IMR-90 (cell line): Measurements from ENCODE around the gene PPP2R2D. TPM values are rescaled to one million over a fixed set of nuclear protein-coding genes. Genes with fewer than 3 reads are reported as not detected.
A peak's percentile ranks its signal among the peaks of the same experiment; 100 is the strongest.

Experiments used
- ATAC-seq: fragments of 200-7000 bp; cut with Tn5 transposase; 2 replicates; pipeline ENCODE4 v1.9.1; 2020; ENCODE audit warnings: low read depth, mild to moderate bottlenecking, moderate library complexity
- BruUV-seq: library from RNA; stranded (reverse); fragments of 400-500 nt; replicated peaks from 2 replicates; lab custom pipeline; 2021; lab: Mats Ljungman, UMichigan
- CTCF ChIA-PET: fragments of 300-600 bp; formaldehyde crosslinking; extraction: SDS; loops from one replicate; lab custom pipeline; 2021; ENCODE audit warnings: antibody characterized with exemption; lab: Yijun Ruan, JAX
- POLR2A ChIA-PET: fragments of 300-600 bp; sonication (Branson Sonifier 250); formaldehyde crosslinking; loops from one replicate; lab custom pipeline; 2022; ENCODE audit warnings: antibody characterized with exemption; ENCODE audit not compliant: unreplicated experiment; lab: Charles Lee
- DNase-seq: peaks from one replicate; pipeline ENCODE4 v3.0.0; 2013
- H2AFZ ChIP-seq: replicated peaks from 2 replicates; pipeline ENCODE3; 2013; ENCODE audit warnings: low read length, mild to moderate bottlenecking; ENCODE audit not compliant: poor library complexity
- H2AK5ac ChIP-seq: 2 replicates; pipeline ENCODE4 v1.6.1; 2013; ENCODE audit warnings: low read depth, low read length, inconsistent platforms
- H2AK9ac ChIP-seq: replicated peaks from 2 replicates; pipeline ENCODE3; 2013; ENCODE audit warnings: mild to moderate bottlenecking, low read depth, low read length, moderate library complexity; ENCODE audit not compliant: poor library complexity
- H2BK120ac ChIP-seq: 2 replicates; pipeline ENCODE4 v1.6.1; 2013; ENCODE audit warnings: low read depth, low read length, inconsistent platforms
- H2BK15ac ChIP-seq: 3 replicates; pipeline ENCODE4 v1.6.1; 2013; ENCODE audit warnings: low read depth, low read length, inconsistent platforms
- H2BK20ac ChIP-seq: 2 replicates; pipeline ENCODE4 v1.6.1; 2013; ENCODE audit warnings: low read depth, mild to moderate bottlenecking, inconsistent platforms, low read length, moderate library complexity
- H2BK5ac ChIP-seq: 2 replicates; pipeline ENCODE4 v1.6.1; 2013; ENCODE audit warnings: mild to moderate bottlenecking, low read depth, low read length, inconsistent platforms; ENCODE audit not compliant: poor library complexity, severe bottlenecking
- H3K14ac ChIP-seq: replicated peaks from 2 replicates; pipeline ENCODE4 v1.6.1; 2013; ENCODE audit warnings: low read depth, low read length, inconsistent platforms
- H3K18ac ChIP-seq: 2 replicates; pipeline ENCODE4 v1.6.1; 2013; ENCODE audit warnings: low read depth, low read length, control low read depth
- H3K23ac ChIP-seq: 2 replicates; pipeline ENCODE4 v1.6.1; 2013; ENCODE audit warnings: low read depth, low read length, inconsistent platforms
- H3K27ac ChIP-seq: 2 replicates; pipeline ENCODE4 v1.5.1; 2013; ENCODE audit warnings: mild to moderate bottlenecking, control low read depth, low read length; ENCODE audit not compliant: insufficient read depth
- H3K27me3 ChIP-seq: 2 replicates; pipeline ENCODE4 v1.6.1; 2013; ENCODE audit warnings: low read length; ENCODE audit not compliant: control insufficient read depth, insufficient read depth
- H3K36me3 ChIP-seq: 2 replicates; pipeline ENCODE4 v1.6.1; 2013; ENCODE audit warnings: low read length, mixed read lengths; ENCODE audit not compliant: control insufficient read depth, insufficient read depth
- H3K4ac ChIP-seq: 2 replicates; pipeline ENCODE4 v1.6.1; 2013; ENCODE audit warnings: low read depth, low read length, inconsistent platforms
- H3K4me1 ChIP-seq: 2 replicates; pipeline ENCODE4 v1.6.1; 2013; ENCODE audit warnings: low read length, mixed read lengths; ENCODE audit not compliant: control insufficient read depth, insufficient read depth
- H3K4me2 ChIP-seq: 2 replicates; pipeline ENCODE4 v1.6.1; 2013; ENCODE audit warnings: low read depth, mild to moderate bottlenecking, control low read depth, low read length, moderate library complexity
- H3K4me3 ChIP-seq: 2 replicates; pipeline ENCODE4 v1.5.1; 2013; ENCODE audit warnings: low read depth, mild to moderate bottlenecking, control low read depth, low read length, moderate library complexity; ENCODE audit not compliant: insufficient read depth
- H3K56ac ChIP-seq: 2 replicates; pipeline ENCODE4 v1.6.1; 2013; ENCODE audit warnings: low read length, inconsistent platforms; ENCODE audit not compliant: insufficient read depth; ENCODE audit errors: extremely low read depth
- H3K79me1 ChIP-seq, 2 experiments: 2 replicates each; pipeline ENCODE4 v1.6.1; 2013; ENCODE audit warnings: low read length in 2 of 2, inconsistent platforms in 1 of 2, low read depth in 1 of 2
- H3K9ac ChIP-seq: 2 replicates; pipeline ENCODE4 v1.6.1; 2013; ENCODE audit warnings: low read depth, low read length, control low read depth
- H3K9me1 ChIP-seq: 2 replicates; pipeline ENCODE4 v1.6.1; 2013; ENCODE audit warnings: low read length, inconsistent platforms; ENCODE audit not compliant: insufficient read depth
- H3K9me3 ChIP-seq: 2 replicates; pipeline ENCODE4 v1.6.1; 2013; ENCODE audit warnings: low read length; ENCODE audit not compliant: control insufficient read depth, insufficient read depth
- H4K20me1 ChIP-seq: 2 replicates; pipeline ENCODE4 v1.6.1; 2013; ENCODE audit warnings: low read length, inconsistent platforms; ENCODE audit not compliant: insufficient read depth
- H4K5ac ChIP-seq: 2 replicates; pipeline ENCODE4 v1.6.1; 2013; ENCODE audit warnings: mild to moderate bottlenecking, low read depth, low read length, control low read depth
- H4K8ac ChIP-seq, 2 experiments: 2 replicates each; pipeline ENCODE4 v1.6.1; 2013; ENCODE audit warnings: low read depth in 2 of 2, low read length in 2 of 2, control low read depth in 1 of 2, inconsistent platforms in 1 of 2
- H4K91ac ChIP-seq: 2 replicates; pipeline ENCODE4 v1.6.1; 2013; ENCODE audit warnings: low read depth, low read length, inconsistent platforms; ENCODE audit not compliant: insufficient read depth
- BHLHE40 ChIP-seq: fragments of 150-350 bp; IDR thresholded peaks from 2 replicates; pipeline ENCODE4 v1.6.1; 2016; ENCODE audit warnings: mild to moderate bottlenecking, low read depth, low read length
- CHD1 ChIP-seq: IDR thresholded peaks from 2 replicates; pipeline ENCODE4 v1.6.1; 2012; ENCODE audit warnings: low read depth, low read length, improper control_type of control experiment
- ELK1 ChIP-seq: fragments of 150-350 bp; IDR thresholded peaks from 2 replicates; pipeline ENCODE4 v1.6.1; 2016; ENCODE audit warnings: low read depth, mild to moderate bottlenecking, low read length, moderate library complexity, borderline replicate concordance
- MAZ ChIP-seq: IDR thresholded peaks from 2 replicates; pipeline ENCODE4 v1.6.1; 2012; ENCODE audit warnings: low read depth, mild to moderate bottlenecking, low read length, improper control_type of control experiment, moderate library complexity, borderline replicate concordance
- MXI1 ChIP-seq: IDR thresholded peaks from 2 replicates; pipeline ENCODE4 v1.6.1; 2012; ENCODE audit warnings: low read depth, mild to moderate bottlenecking, low read length, moderate library complexity, borderline replicate concordance
- POLR2A ChIP-seq: IDR thresholded peaks from 2 replicates; pipeline ENCODE4 v1.6.1; 2012; ENCODE audit warnings: mild to moderate bottlenecking, low read depth, low read length
- RCOR1 ChIP-seq: IDR thresholded peaks from 2 replicates; pipeline ENCODE4 v1.6.1; 2012; ENCODE audit warnings: mild to moderate bottlenecking, low read length, improper control_type of control experiment; ENCODE audit not compliant: insufficient replicate concordance
- WGBS, 2 experiments: methylation state at CpG; one replicate each; pipeline versions ENCODE4 v1.1.5 to v1.1.7; 2013; ENCODE audit warnings: missing lambda C conversion rate in 2 of 2; ENCODE audit not compliant: insufficient read length in 1 of 2; ENCODE audit errors: extremely low coverage in 2 of 2; 5-methylcytosine and 5-hydroxymethylcytosine counted together
- dilution Hi-C: fragments of 300-500 bp; cut with HindIII; formaldehyde crosslinking; loops from one replicate; pipeline ENCODE4 v1.14.3; 2018; ENCODE audit warnings: low sequenced_read_pairs; ENCODE audit not compliant: unreplicated experiment
- in situ Hi-C: fragments of 300-500 bp; cut with MboI; formaldehyde crosslinking; loops from 3 replicates; pipeline ENCODE4 v1.14.3; 2019; ENCODE audit warnings: low sequenced_read_pairs, inconsistent platforms, mixed read lengths
- intact Hi-C: fragments of 100-400 bp; cut with micrococcal nuclease; formaldehyde crosslinking; loops from 2 replicates; pipeline ENCODE4 v1.10.0; 2022
- polyA plus RNA-seq, 3 experiments: library from polyadenylated mRNA; depleted of rRNA; stranded (reverse); fragments of >200 nt; gene quantifications; 2 replicates each; pipeline ENCODE4 v1.2.3, GENCODE V29; 2012; ENCODE audit warnings: low replicate concordance in 1 of 3
- total RNA-seq: library from RNA; depleted of rRNA; stranded (reverse); fragments of >200 nt; gene quantifications from 2 replicates; pipeline ENCODE4 v1.2.3, GENCODE V29; 2012

Gene PPP2R2D
- total and polyA plus RNA-seq, 2 of the 4 experiments (the other 2 are of a cell fraction), result 22.8 to 23.8 TPM

- H2BK120ac ChIP-seq, result no peak overlapping the region
- no TSS peak for BruUV-seq
- H2BK20ac ChIP-seq, result no peak overlapping the region
- no peaks in the 10 kb centered on the region for H3K9me3 ChIP-seq
- in situ Hi-C loops (no loop called here), dilution Hi-C loops (no loop called here), intact Hi-C loops (loop anchor here (2.0 kb wide), 1 partner anchor 50 kb away; no protein-coding TSS in a partner anchor)
- H3K4ac ChIP-seq, result no peak overlapping the region
- no peak overlapping the region for H4K91ac ChIP-seq
- peaks cover 91% of the 10 kb centered on the region for H4K20me1 ChIP-seq
- no peak for TF ChIP-seq POLR2A
- TF ChIP-seq CHD1, result no peak
- no peak for TF ChIP-seq MAZ
- TF ChIP-seq MXI1, result peak; percentile 20; the same call in 1 of the 2 replicates
- no peak for TF ChIP-seq RCOR1
- TF ChIP-seq BHLHE40, result no peak
- no peak for TF ChIP-seq ELK1
- peaks cover 68% of the 10 kb centered on the region for H3K36me3 ChIP-seq
- ChIA-PET CTCF (interaction anchor here (0.7 to 2.6 kb wide), 2 partner anchors 51 to 87 kb away, joined by 3 to 13 read pairs; no protein-coding TSS in a partner anchor), POLR2A (no interaction called here)
- H3K79me1 ChIP-seq, result peaks cover 20 to 80% of the 10 kb centered on the region in 2 experiments
- peaks cover 17% of the 10 kb centered on the region for H3K4me1 ChIP-seq
- H3K9me1 ChIP-seq, result peaks cover 23% of the 10 kb centered on the region
- no peak overlapping the region for H3K9ac ChIP-seq
- H2AK5ac ChIP-seq, result no peak overlapping the region
- no peak overlapping the region for H3K56ac ChIP-seq
- DNase-seq (peak; percentile 36), ATAC-seq (peak; percentile 65)
- H3K14ac ChIP-seq, result no peak overlapping the region
- no peak overlapping the region for H2BK15ac ChIP-seq
- H3K4me2 ChIP-seq, result no peak overlapping the region
- no peak overlapping the region for H4K8ac ChIP-seq
- H3K23ac ChIP-seq, result no peak overlapping the region
- 24% methylated on average over 5 of the region's 11 CpGs; no CpG with 5 or more reads in 1 of the 2 experiments for WGBS, 2 experiments
- H2AFZ ChIP-seq, result no peak overlapping the region
- no peak overlapping the region for H4K5ac ChIP-seq
- no peak overlapping the region for H2BK5ac ChIP-seq
- no peak overlapping the region for H3K18ac ChIP-seq
- H2AK9ac ChIP-seq, result no peak overlapping the region
- no peak overlapping the region for H3K27ac ChIP-seq
- no peaks in the 10 kb centered on the region for H3K27me3 ChIP-seq
- H3K4me3 ChIP-seq, result no peak overlapping the region
Observed at GRCh38 chr10:131972474-131973071, 71.8 kb downstream of the PPP2R2D start.
